ENCODE data around the gene MAP1LC3B. TPM values are rescaled to one million over a fixed set of nuclear protein-coding genes. Genes with fewer than 3 reads are reported as not detected.

Gene MAP1LC3B
- total and polyA plus RNA-seq, 2 donors (not counting 1 experiment from before 2014, with no cell fraction given) = 72.7 to 75.8 TPM

DNA sequence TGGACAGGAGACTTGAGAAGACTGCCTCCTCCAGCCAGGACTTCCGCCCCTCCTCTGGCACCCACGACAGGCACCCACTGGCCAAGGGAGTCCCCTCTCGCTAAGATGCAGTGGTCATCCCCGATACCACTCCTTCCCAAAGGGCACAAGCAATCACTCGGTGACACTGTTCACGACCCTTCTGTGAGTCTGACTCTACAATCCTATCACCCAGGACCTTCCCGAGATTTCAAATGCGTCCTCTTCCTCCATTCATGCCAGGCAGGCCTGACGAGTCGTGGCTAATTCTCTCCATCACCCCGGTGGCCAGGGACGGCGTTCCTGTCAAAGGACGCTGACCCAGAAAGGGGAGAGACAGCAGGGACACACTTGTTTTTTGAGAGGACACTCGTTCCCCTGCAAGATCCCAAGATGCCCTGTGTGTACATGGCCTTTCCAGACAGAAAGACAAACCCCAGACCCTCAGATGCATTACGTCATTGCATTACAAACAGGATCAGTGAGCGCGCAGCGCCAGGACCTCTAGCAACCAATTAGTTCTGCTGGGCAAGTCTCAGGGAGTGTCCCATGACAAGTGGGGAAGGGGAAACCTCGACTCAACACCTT lies 20.8 kb upstream of the MAP1LC3B start:
- Mint-ChIP-seq H3K4me1 (peaks cover 25% of the 10 kb centered on the region), H3K27me3 (no peaks in the 10 kb centered on the region), H3K27ac (no peak overlapping the region), H3K4me3 (no peak overlapping the region), H3K9me3 (ENCODE audit: insufficient read depth) (no peaks in the 10 kb centered on the region)
- Histone ChIP-seq H3K4me3 (ENCODE audit: control extremely low read depth in 1 of 5, extremely low read depth in 1 of 5, insufficient read depth in 1 of 5, low read depth in 2 of 5, low read length in 4 of 5) (no peak overlapping the region), H3K79me2 (ENCODE audit: control insufficient read depth, insufficient read depth, low read length) (peaks cover 97% of the 10 kb centered on the region), H3K9me3 (ENCODE audit: control extremely low read depth in 1 of 3, control insufficient read depth in 2 of 3, insufficient read depth in 1 of 3, low read length in 2 of 3) (no peaks in the 10 kb centered on the region), H3K27ac (ENCODE audit: low read length in 2 of 2) (no peak overlapping the region), H3K9ac (ENCODE audit: low read length) (no peak overlapping the region), H2AFZ (ENCODE audit: insufficient read depth, low read depth, low read length, poor library complexity, severe bottlenecking) (no peak overlapping the region), H3K27me3 (replicated peaks in 1 of 4; ENCODE audit: control extremely low read depth in 1 of 4, control insufficient read depth in 3 of 4, insufficient read depth in 4 of 4, low read length in 3 of 4) (no peaks in the 10 kb centered on the region), H3K4me2 (replicated peaks; ENCODE audit: low read depth, low read length, poor library complexity, severe bottlenecking) (no peak overlapping the region), H3K4me1 (ENCODE audit: control insufficient read depth in 2 of 2, insufficient read depth in 2 of 2, low read length in 2 of 2) (peaks cover 6 to 11% of the 10 kb centered on the region in 2 donors), H3K36me3 (replicated peaks in 1 of 2; ENCODE audit: control extremely low read depth in 1 of 2, control insufficient read depth in 1 of 2, extremely low read depth in 1 of 2, insufficient read depth in 2 of 2, low read length in 1 of 2) (peaks cover 0 to 5% of the 10 kb centered on the region in 2 experiments), H4K20me1 (ENCODE audit: control insufficient read depth, insufficient read depth, low read length, poor library complexity, severe bottlenecking) (peaks cover 88% of the 10 kb centered on the region)
- ChIA-PET POLR2A (interaction anchor here (0.7 kb wide), 1 partner anchor 816 kb away, joined by 3 read pairs; no protein-coding TSS in a partner anchor), CTCF (no interaction called here)
- TF ChIP-seq CTCF (IDR thresholded peaks at IDR 0.05) (no peak), EZH2 (IDR thresholded peaks at IDR 0.05; ENCODE audit: borderline replicate concordance, insufficient read depth, low read depth, low read length, poor library complexity, severe bottlenecking) (no peak)
- intact Hi-C loops (cut with micrococcal nuclease) = no loop called here
- ATAC-seq (ENCODE audit: low read depth) = no peak
- DNase-seq = no peak
- 96% methylated on average over 18 of the region's 20 CpGs for WGBS (ENCODE audit: insufficient coverage)

DNA sequence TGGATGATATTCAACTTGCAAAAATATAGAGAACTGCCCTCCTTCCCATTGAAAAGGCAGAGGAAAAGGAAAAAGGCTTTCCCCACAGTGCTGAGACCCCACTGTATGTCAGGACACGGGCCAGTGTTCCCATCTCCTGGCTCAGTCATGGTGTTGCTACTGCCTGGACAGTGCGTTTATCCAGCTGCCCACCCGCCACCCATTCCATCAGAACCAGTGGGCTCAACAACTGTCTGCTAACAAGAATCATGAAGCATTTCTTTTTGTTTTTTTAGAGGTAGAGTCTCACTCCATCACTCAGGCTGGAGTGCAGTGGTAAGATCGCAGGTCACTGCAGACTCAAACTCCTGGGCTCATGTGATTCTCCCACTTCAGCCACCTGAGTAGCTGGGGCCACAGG lies 19.8 kb upstream of the MAP1LC3B start:
- Mint-ChIP-seq H3K4me3 (no peak overlapping the region), H3K9me3 (ENCODE audit: insufficient read depth) (no peaks in the 10 kb centered on the region), H3K27ac (no peak overlapping the region), H3K27me3 (no peaks in the 10 kb centered on the region), H3K4me1 (peaks cover 30% of the 10 kb centered on the region)
- Histone ChIP-seq H3K4me2 (replicated peaks; ENCODE audit: low read depth, low read length, poor library complexity, severe bottlenecking) (no peak overlapping the region), H3K4me3 (ENCODE audit: control extremely low read depth in 1 of 5, extremely low read depth in 1 of 5, insufficient read depth in 1 of 5, low read depth in 2 of 5, low read length in 4 of 5) (no peak overlapping the region), H3K9me3 (ENCODE audit: control extremely low read depth in 1 of 3, control insufficient read depth in 2 of 3, insufficient read depth in 1 of 3, low read length in 2 of 3) (no peaks in the 10 kb centered on the region), H3K9ac (ENCODE audit: low read length) (no peak overlapping the region), H4K20me1 (ENCODE audit: control insufficient read depth, insufficient read depth, low read length, poor library complexity, severe bottlenecking) (peaks cover 88% of the 10 kb centered on the region), H3K36me3 (replicated peaks in 1 of 2; ENCODE audit: control extremely low read depth in 1 of 2, control insufficient read depth in 1 of 2, extremely low read depth in 1 of 2, insufficient read depth in 2 of 2, low read length in 1 of 2) (peaks cover 0 to 4% of the 10 kb centered on the region in 2 experiments), H3K27ac (ENCODE audit: low read length in 2 of 2) (no peak overlapping the region), H3K27me3 (replicated peaks in 1 of 4; ENCODE audit: control extremely low read depth in 1 of 4, control insufficient read depth in 3 of 4, insufficient read depth in 4 of 4, low read length in 3 of 4) (no peaks in the 10 kb centered on the region), H3K79me2 (ENCODE audit: control insufficient read depth, insufficient read depth, low read length) (peaks cover 97% of the 10 kb centered on the region), H3K4me1 (ENCODE audit: control insufficient read depth in 2 of 2, insufficient read depth in 2 of 2, low read length in 2 of 2) (peaks cover 6 to 11% of the 10 kb centered on the region in 2 donors), H2AFZ (ENCODE audit: insufficient read depth, low read depth, low read length, poor library complexity, severe bottlenecking) (no peak overlapping the region)
- ATAC-seq (ENCODE audit: low read depth) = no peak
- WGBS (ENCODE audit: insufficient coverage) = 96% methylated on average over 2 of the region's 4 CpGs
- no peak for DNase-seq
- intact Hi-C loops (cut with micrococcal nuclease) = no loop called here
- POLR2A ChIA-PET = interaction anchor here (0.7 kb wide), 1 partner anchor 817 kb away, joined by 3 read pairs; no protein-coding TSS in a partner anchor
- TF ChIP-seq EZH2 (IDR thresholded peaks at IDR 0.05; ENCODE audit: borderline replicate concordance, insufficient read depth, low read depth, low read length, poor library complexity, severe bottlenecking) (no peak), CTCF (IDR thresholded peaks at IDR 0.05) (no peak)
- CTCF ChIA-PET = no interaction called here

Measured in B cell (primary cell).